NCI-H2107 treated with DMSO at 0.1 percent for 48 hours (cell line): ENCODE measurements around the gene MTX1.

Experiments used
- DNase-seq: peaks from one replicate; lab custom pipeline; 2025; ENCODE audit not compliant: unreplicated experiment; lab: John Stamatoyannopoulos, UW

Gene MTX1

GRCh38 chr1:155174324-155175280 lies 33.9 kb upstream of the MTX1 start:
- DNase-seq: peak; percentile 58

GRCh38 chr1:155175281-155175926 lies 33.1 kb upstream of the MTX1 start:
- DNase-seq: no peak

- peak; percentile 45 for DNase-seq
These were observed 32.5 kb upstream of the MTX1 start for GRCh38 chr1:155175927-155176371.

- peak; percentile 67 for DNase-seq
These were observed 31.9 kb upstream of the MTX1 start for GRCh38 chr1:155176544-155177071.

GRCh38 chr1:155177192-155177917 lies 31.1 kb upstream of the MTX1 start:
- no peak for DNase-seq

GRCh38 chr1:155177918-155178281 lies 30.6 kb upstream of the MTX1 start:
- no peak for DNase-seq

GRCh38 chr1:155178441-155179111 lies 29.9 kb upstream of the MTX1 start:
- no peak for DNase-seq

GRCh38 chr1:155179112-155180031 lies 29.1 kb upstream of the MTX1 start:
- no peak for DNase-seq

- no peak for DNase-seq
These were observed 27.0 kb upstream of the MTX1 start for GRCh38 chr1:155181371-155182051.

- DNase-seq: no peak
These were observed 26.4 kb upstream of the MTX1 start for GRCh38 chr1:155182052-155182550.

- DNase-seq: no peak
These were observed 24.7 kb upstream of the MTX1 start for GRCh38 chr1:155183775-155184221.

- DNase-seq: no peak
These were observed 24.1 kb upstream of the MTX1 start for GRCh38 chr1:155184351-155184811.

GRCh38 chr1:155184835-155185782 lies 23.4 kb upstream of the MTX1 start:
- no peak for DNase-seq

- no peak for DNase-seq
These were observed 22.8 kb upstream of the MTX1 start for GRCh38 chr1:155185783-155186066.

- DNase-seq: peak; percentile 69
These were observed 22.3 kb upstream of the MTX1 start for GRCh38 chr1:155186067-155186793.

GRCh38 chr1:155186794-155187455 lies 21.6 kb upstream of the MTX1 start:
- DNase-seq: no peak

GRCh38 chr1:155187456-155187891 lies 21.0 kb upstream of the MTX1 start:
- DNase-seq: no peak
